ENCODE data around the gene MRTO4.
"Not testable (repeated sequence)": the region's sequence is repeated elsewhere in the genome, so short reads cannot be mapped to it uniquely, and the experiment has no call there.

- not testable (repeated sequence) for TF ChIP-seq SIN3A (IDR thresholded peaks at IDR 0.05; ENCODE audit: borderline replicate concordance, insufficient read depth, low read depth, low read length); CTCF (IDR thresholded peaks at IDR 0.05); REST (IDR thresholded peaks at IDR 0.05; ENCODE audit: insufficient read depth in 1 of 2, low read depth in 2 of 2, low read length in 1 of 2)
These were observed 18.7 kb downstream of the MRTO4 start for GRCh38 chr1:19270343-19270730.
